NT2/D1 (cell line): Measurements from ENCODE around the gene NFIA.

ENCODE experiments used
- DNase-seq: peaks from one replicate; pipeline ENCODE4 v3.0.0-alpha.2; 2011; ENCODE audit warnings: low read depth, low spot score
- H3K27me3 ChIP-seq: 2 replicates; pipeline ENCODE4 v1.6.0; 2011; ENCODE audit warnings: mild to moderate bottlenecking; ENCODE audit not compliant: insufficient read length, insufficient read depth
- H3K36me3 ChIP-seq: 2 replicates; pipeline ENCODE4 v1.6.1; 2011; ENCODE audit warnings: mild to moderate bottlenecking, low read length, mixed read lengths; ENCODE audit not compliant: insufficient read depth, insufficient read length
- H3K4me1 ChIP-seq: 2 replicates; pipeline ENCODE4 v1.5.1; 2011; ENCODE audit not compliant: insufficient read depth, insufficient read length
- H3K4me3 ChIP-seq: 2 replicates; pipeline ENCODE4 v1.5.1; 2011; ENCODE audit warnings: low read depth; ENCODE audit not compliant: insufficient read length
- H3K9ac ChIP-seq: 2 replicates; pipeline ENCODE4 v1.6.0; 2011; ENCODE audit warnings: low read depth; ENCODE audit not compliant: insufficient read length
- H3K9me3 ChIP-seq: 2 replicates; pipeline ENCODE4 v1.5.1; 2011; ENCODE audit warnings: mild to moderate bottlenecking, low read length; ENCODE audit not compliant: insufficient read depth
- SUZ12 ChIP-seq: IDR thresholded peaks from 2 replicates; pipeline ENCODE4 v1.6.1; 2011; ENCODE audit not compliant: insufficient read length, insufficient read depth; ENCODE audit errors: extremely low read depth
- YY1 ChIP-seq: IDR thresholded peaks from 2 replicates; pipeline ENCODE4 v1.6.1; 2011; ENCODE audit not compliant: insufficient read length, insufficient read depth
- ZNF274 ChIP-seq: IDR thresholded peaks from 2 replicates; pipeline ENCODE4 v1.6.1; 2011; ENCODE audit warnings: mild to moderate bottlenecking, low read depth, low read length

NFIA gene

DNA sequence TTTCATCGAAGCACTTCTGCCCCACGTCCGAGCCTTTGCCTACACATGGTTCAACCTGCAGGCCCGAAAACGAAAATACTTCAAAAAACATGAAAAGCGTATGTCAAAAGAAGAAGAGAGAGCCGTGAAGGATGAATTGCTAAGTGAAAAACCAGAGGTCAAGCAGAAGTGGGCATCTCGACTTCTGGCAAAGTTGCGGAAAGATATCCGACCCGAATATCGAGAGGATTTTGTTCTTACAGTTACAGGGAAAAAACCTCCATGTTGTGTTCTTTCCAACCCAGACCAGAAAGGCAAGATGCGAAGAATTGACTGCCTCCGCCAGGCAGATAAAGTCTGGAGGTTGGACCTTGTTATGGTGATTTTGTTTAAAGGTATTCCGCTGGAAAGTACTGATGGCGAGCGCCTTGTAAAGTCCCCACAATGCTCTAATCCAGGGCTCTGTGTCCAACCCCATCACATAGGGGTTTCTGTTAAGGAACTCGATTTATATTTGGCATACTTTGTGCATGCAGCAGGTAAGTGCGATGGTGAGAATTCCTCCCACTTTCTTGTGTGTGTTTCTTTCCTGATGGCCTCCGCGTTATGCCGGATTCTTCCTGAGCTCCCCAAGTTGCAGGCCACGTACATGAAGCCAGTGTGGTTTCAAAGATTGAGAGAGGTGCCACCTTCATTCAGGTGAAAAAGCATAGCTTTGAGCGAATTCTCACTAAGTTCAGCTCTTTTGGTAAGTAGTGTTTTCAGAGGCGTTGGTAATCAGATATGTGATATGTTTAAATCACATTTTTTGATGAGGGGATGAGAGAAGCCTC is 6.0 kb downstream of the NFIA start:
- H3K9ac ChIP-seq = no peak overlapping the region
- no peak for DNase-seq

DNA sequence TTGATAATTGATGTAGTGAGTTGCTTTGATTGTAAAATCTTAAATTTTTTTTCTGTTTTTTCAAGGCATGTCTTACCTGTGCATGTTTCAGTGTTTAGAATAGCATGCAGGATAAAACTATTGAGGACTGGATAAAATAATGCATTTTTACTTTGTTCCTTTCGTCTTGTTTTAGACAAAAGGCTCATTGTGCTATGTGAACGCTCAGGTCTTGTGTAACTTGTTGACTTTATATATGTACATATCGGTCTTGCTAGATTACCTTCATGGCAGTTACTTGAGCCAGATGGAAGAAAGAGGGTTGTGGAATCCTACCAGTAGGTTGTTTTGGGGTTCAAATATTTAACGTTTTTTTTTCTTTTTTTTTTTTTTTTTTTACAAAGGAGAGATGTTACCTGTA is 7.0 kb downstream of the NFIA start:
- H3K9ac ChIP-seq = no peak overlapping the region
- no peaks in the 10 kb centered on the region for H3K9me3 ChIP-seq
- H3K4me3 ChIP-seq = no peak overlapping the region
- H3K4me1 ChIP-seq = no peaks in the 10 kb centered on the region
- H3K27me3 ChIP-seq = peaks cover 20% of the 10 kb centered on the region
- DNase-seq = no peak
- TF ChIP-seq YY1 (no peak), ZNF274 (no peak), SUZ12 (no peak)
- H3K36me3 ChIP-seq = no peaks in the 10 kb centered on the region

More for the DNA sequence above, 6.0 kb downstream of the NFIA start:
- no peaks in the 10 kb centered on the region for H3K4me1 ChIP-seq
- H3K36me3 ChIP-seq = no peaks in the 10 kb centered on the region
- no peak overlapping the region for H3K4me3 ChIP-seq
- H3K9me3 ChIP-seq = no peaks in the 10 kb centered on the region
- H3K27me3 ChIP-seq = peaks cover 30% of the 10 kb centered on the region
- no peak for TF ChIP-seq SUZ12
- TF ChIP-seq ZNF274 = no peak

DNA sequence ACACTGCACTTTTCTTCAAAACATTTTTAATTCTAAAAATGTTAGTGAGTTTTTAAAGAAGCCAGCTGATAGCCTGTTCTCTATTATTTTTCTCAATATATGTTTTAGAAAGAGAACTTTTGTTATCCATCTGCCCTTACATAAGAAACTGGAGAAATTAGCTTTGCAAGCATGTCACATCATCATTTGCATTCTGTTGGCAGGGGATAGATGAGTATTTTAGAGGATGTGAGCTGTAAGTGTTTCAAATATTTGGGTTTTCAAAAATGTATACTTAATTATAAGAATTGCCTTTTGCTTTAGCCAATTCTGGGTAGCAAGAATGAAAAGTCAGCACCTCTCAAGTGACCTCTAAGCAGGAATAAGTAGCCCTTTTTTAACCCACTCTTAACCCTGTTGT is 7.4 kb downstream of the NFIA start:
- H3K9me3 ChIP-seq = no peaks in the 10 kb centered on the region
- H3K9ac ChIP-seq = no peak overlapping the region
- H3K36me3 ChIP-seq = no peaks in the 10 kb centered on the region
- no peak overlapping the region for H3K4me3 ChIP-seq
- no peaks in the 10 kb centered on the region for H3K4me1 ChIP-seq
- DNase-seq = no peak
- H3K27me3 ChIP-seq = peaks cover 16% of the 10 kb centered on the region
- TF ChIP-seq YY1 = no peak
- no peak for TF ChIP-seq ZNF274
- no peak for TF ChIP-seq SUZ12

DNA sequence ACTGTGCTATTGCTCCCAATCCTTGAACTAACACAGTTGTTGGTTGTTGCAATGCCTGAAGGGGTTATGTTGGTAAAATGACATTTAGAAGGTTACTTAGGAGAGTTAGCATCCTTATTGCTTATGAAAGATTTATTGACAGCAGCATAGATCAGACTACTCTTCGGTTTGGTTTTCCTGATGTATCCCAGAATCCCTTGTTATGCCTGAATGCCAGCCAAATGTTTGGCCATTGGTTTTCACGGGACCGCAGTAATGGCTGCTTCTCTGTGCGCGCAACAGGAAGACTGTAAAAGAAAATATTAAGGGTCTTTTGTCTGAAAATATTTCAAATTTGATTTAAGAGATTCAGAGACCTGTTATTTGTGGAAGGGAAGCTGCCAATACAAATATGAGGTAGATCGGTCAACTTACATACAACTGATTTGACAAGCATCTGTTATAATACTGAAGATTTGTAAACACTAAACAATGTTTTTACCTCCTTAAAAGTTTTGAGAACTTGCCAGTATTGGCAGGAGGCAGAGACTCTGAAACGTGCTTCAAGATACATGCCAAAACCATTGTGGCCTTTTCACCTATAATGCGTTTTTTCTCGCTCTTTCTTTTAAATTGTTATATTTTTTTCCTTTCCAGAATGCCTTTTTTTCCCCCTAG is 8.3 kb downstream of the NFIA start:
- no peaks in the 10 kb centered on the region for H3K9me3 ChIP-seq
- H3K9ac ChIP-seq = no peak overlapping the region
- no peak for TF ChIP-seq YY1
- no peak for TF ChIP-seq SUZ12
- no peak for TF ChIP-seq ZNF274
- no peaks in the 10 kb centered on the region for H3K4me1 ChIP-seq
- H3K27me3 ChIP-seq = peaks cover 7% of the 10 kb centered on the region
- H3K36me3 ChIP-seq = no peaks in the 10 kb centered on the region
- DNase-seq = no peak
- H3K4me3 ChIP-seq = no peak overlapping the region

DNA sequence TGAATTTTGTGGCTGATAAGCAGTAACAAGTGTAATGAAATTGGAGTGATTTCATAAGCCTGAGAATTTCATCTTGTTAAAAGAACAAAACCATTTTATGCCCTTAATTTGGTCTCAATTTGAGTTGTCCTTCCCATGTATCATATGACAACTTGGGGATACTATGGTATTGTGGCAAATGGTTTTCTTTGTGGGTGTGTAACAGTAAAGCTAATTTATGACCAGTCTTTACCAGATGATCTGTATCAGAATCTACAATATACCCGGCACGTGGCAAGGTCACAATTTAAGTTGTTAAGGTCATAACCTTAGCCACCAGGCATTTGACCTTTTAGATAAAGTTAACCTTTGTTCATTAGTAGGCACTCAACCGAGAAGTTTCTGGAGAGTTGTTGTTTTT is 9.1 kb downstream of the NFIA start:
- Histone ChIP-seq H3K36me3 (no peaks in the 10 kb centered on the region), H3K4me1 (no peaks in the 10 kb centered on the region), H3K9me3 (no peaks in the 10 kb centered on the region), H3K27me3 (no peaks in the 10 kb centered on the region), H3K4me3 (no peak overlapping the region), H3K9ac (no peak overlapping the region)
- no peak for DNase-seq
- TF ChIP-seq SUZ12 (no peak), YY1 (no peak), ZNF274 (no peak)

DNA sequence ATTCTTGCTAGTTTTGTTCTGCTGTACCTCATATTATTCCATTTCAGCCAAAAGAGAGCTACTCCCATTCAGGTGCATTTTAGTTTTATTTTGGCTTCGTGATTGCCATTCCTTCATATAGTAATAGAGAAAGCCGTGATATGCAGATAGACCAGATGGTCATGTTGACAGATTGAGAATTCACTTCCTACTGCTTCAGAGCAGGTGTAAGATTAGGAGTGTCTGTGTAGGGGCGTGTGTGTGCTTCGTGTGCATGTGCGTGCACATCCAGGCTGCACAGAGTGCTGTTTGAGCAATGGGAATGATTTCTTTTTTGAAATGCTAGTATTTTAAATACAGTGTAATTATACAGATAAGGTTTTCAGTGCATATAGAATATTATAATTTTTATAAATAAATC is 10.3 kb downstream of the NFIA start:
- TF ChIP-seq ZNF274 (no peak), YY1 (no peak), SUZ12 (no peak)
- no peaks in the 10 kb centered on the region for H3K9me3 ChIP-seq
- DNase-seq = no peak
- no peak overlapping the region for H3K9ac ChIP-seq
- H3K4me3 ChIP-seq = no peak overlapping the region
- H3K4me1 ChIP-seq = no peaks in the 10 kb centered on the region
- no peaks in the 10 kb centered on the region for H3K36me3 ChIP-seq
- no peaks in the 10 kb centered on the region for H3K27me3 ChIP-seq

DNA sequence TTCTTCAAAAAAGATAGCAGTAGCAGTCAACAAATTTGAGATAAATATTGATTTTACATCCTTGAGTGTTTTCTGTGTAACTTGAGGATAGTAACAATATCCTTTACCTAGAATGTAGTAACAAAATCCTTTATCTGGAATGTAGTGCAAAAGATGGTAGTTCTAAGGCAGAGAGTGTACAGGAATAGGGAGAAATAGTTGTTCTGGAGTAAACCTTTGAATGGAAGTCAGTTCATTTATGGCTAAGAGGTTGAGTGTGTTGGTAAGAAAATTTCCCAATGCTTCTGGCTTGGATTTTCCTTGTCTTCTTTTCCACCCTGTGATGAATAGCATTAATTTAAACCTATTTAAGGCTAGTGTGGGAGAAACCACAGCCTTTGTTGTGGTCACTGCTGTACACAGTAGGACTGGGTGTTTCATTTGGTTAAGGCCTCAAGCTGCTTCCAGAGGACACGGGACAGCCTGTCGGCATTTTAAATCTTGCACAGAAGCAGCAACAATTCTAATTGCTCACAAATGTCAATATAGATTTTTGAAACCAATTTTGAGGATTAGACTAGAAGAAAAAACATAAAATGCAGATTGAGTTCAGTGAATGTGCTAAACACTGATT is 11.3 kb downstream of the NFIA start:
- Histone ChIP-seq H3K9me3 (no peaks in the 10 kb centered on the region), H3K36me3 (no peaks in the 10 kb centered on the region), H3K9ac (no peak overlapping the region), H3K4me1 (no peaks in the 10 kb centered on the region), H3K27me3 (no peaks in the 10 kb centered on the region), H3K4me3 (no peak overlapping the region)
- TF ChIP-seq SUZ12 = no peak
- TF ChIP-seq YY1 = no peak
- no peak for TF ChIP-seq ZNF274
- no peak for DNase-seq
